ENCODE measurements around the gene MAP2K3. TPM values are rescaled to one million over a fixed set of nuclear protein-coding genes. Genes with fewer than 3 reads are reported as not detected.

The MAP2K3 gene
- 10 to 100 TPM; 37.8 to 43.8 TPM for total RNA-seq

DNA sequence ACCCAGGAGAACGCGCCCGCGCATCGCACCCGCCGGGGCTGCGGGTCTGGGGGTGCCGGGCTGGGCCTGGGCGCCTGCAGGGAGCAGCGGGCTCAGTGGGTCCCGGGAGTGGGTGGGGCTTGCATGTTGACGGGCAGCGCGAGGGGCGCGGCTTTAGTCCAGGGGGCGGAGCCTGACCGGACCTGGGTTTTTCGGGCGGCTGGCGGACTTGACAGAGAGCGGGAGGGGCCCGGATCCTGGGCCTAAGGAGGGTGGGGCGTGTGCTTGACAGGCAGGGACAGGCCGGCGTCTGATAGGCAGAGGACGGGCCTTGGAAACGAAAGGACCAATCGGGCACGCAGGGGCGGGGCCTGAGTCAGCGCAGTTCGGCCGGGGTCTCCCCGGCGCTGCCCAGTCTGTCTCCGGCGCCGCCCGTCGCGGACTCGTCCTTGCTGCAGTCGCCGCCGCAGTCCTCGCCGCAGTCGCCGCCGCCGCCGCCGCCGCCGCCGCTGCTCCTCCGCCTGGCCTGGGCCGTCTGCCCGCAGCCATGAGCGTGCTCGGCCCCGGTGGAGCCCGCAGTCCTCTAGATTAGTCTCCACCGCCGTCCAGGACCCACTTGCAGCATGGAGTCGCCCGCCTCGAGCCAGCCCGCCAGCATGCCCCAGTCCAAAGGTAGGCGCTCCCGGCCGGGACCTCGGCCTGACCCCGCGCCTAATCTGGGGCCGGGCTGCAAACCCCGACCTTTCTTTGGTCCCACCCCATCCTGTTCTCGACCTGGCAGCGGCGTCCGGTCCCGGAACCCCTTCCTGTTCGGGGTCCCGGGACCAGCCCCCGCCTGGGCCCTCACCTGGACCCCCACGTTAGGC, at the start of gene MAP2K3:
MAP2K3 (plus strand) TSS at position 393 of the 845 bp plus-strand sequence; CDS start at position 603, 210 bp downstream.
- H3K4me1 ChIP-seq, result peaks cover 0 to 69% of the 10 kb centered on the region in 2 donors
- peak within 1 kb of the TSS; percentile 95 to 97 for H3K27ac ChIP-seq
- no peaks in the 10 kb centered on the region for H3K27me3 ChIP-seq
- peak; percentile 100 for DNase-seq (ENCODE audit: low spot score)
- H3K9me3 ChIP-seq, result no peaks in the 10 kb centered on the region
- TF ChIP-seq CTCF (IDR thresholded peaks at IDR 0.05), result no peak
- no peaks in the 10 kb centered on the region for H3K36me3 ChIP-seq
- peak within 1 kb of the TSS; percentile 93 to 94 for H3K4me3 ChIP-seq

DNA sequence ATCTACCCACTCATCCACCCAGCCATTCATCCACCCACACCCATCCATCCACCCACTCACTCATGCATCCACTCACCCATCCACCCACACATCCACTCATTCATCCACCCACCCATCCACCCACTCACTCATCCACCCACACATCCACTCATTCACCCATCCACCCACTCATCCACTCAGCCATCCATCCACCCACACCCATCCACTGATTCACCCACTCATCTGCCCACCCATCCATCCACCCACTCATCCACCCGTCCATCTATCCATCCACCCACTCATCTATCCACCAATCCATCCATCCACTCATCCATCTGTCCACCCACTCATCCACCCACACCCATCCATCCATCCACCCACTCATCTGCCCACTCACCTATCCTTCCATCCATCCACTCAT, 48.6 kb upstream of the MAP2K3 start:
- no peak for TF ChIP-seq CTCF (IDR thresholded peaks at IDR 0.05)
- Histone ChIP-seq H3K9me3 (peaks cover 0 to 5% of the 10 kb centered on the region in 2 donors), H3K27me3 (no peaks in the 10 kb centered on the region), H3K4me3 (no peak overlapping the region), H3K36me3 (no peaks in the 10 kb centered on the region), H3K27ac (no peak overlapping the region), H3K4me1 (peaks cover 0 to 8% of the 10 kb centered on the region in 2 donors)
- DNase-seq (ENCODE audit: low spot score), result no peak

DNA sequence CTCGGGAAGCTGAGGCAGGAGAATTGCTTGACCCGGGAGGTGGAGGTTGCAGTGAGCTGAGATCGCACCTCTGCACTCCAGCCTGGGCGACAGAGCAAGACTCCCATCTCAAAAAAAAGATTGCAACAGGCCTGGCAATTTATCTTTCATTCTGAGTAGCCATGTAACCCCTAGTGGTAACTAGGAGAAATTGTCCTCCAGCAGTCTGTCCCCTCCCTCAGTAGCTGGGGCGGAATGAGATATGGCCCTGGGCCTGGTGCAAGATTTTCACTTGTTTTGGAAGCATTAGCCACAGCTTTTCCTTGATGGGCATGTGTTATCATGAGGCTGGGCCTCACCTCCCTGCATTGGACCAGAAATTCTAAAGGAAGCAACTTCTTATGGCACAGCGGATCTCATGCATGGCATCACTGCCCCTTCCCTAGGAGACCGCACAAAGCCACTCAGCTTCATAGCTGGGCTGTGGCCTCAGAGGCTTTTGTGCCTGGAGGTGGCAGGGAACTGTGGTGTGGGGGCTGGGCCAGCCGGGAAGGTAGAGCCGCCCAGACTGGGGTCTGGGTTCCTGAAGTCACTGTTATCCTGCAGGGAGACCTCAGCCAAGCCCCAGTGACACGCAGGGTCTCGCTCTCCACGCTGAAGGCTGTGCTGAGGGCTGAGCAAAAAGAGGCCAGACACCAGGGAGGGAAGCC, 44.7 kb upstream of the MAP2K3 start:
- Histone ChIP-seq H3K9me3 (no peaks in the 10 kb centered on the region), H3K27me3 (no peaks in the 10 kb centered on the region), H3K36me3 (peaks cover 8% of the 10 kb centered on the region), H3K4me3 (no peak overlapping the region), H3K27ac (no peak overlapping the region), H3K4me1 (peaks cover 0 to 28% of the 10 kb centered on the region in 2 donors)
- DNase-seq (ENCODE audit: low spot score), result no peak
- TF ChIP-seq CTCF (IDR thresholded peaks at IDR 0.05), result peak; percentile 30 to 58

- Histone ChIP-seq H3K4me1 (peaks cover 0 to 28% of the 10 kb centered on the region in 2 donors), H3K9me3 (no peaks in the 10 kb centered on the region), H3K36me3 (peaks cover 8% of the 10 kb centered on the region), H3K27me3 (no peaks in the 10 kb centered on the region), H3K4me3 (no peak overlapping the region), H3K27ac (no peak overlapping the region)
- no peak for DNase-seq (ENCODE audit: low spot score)
- TF ChIP-seq CTCF (IDR thresholded peaks at IDR 0.05), result no peak
These were observed 44.0 kb upstream of the MAP2K3 start for GRCh38 chr17:21240369-21241055.

- Histone ChIP-seq H3K9me3 (no peaks in the 10 kb centered on the region), H3K36me3 (peaks cover 8% of the 10 kb centered on the region), H3K4me1 (peaks cover 0 to 39% of the 10 kb centered on the region in 2 donors), H3K27ac (no peak overlapping the region), H3K4me3 (no peak overlapping the region), H3K27me3 (no peaks in the 10 kb centered on the region)
- DNase-seq (ENCODE audit: low spot score), result no peak
- TF ChIP-seq CTCF (IDR thresholded peaks at IDR 0.05), result no peak
These were observed 42.9 kb upstream of the MAP2K3 start for GRCh38 chr17:21241564-21241963.

Measured in right atrium auricular region (tissue), 2 donors.